SK-N-SH treated with all-trans-retinoic acid at 6 μM for 48 hours (cell line): ENCODE data around the gene C5AR1.
"Not testable (repeated sequence)": the region's sequence is repeated elsewhere in the genome, so short reads cannot be mapped to it uniquely, and the experiment has no call there.

Experiments used
- ATAC-seq: fragments of 200-7000 bp; cut with Tn5 transposase; 3 replicates; pipeline ENCODE4 v1.9.1; 2020; ENCODE audit warnings: mild to moderate bottlenecking, moderate library complexity
- ARNTL ChIP-seq: fragments of 450-650 bp; formaldehyde crosslinking; IDR thresholded peaks from 2 replicates; pipeline ENCODE4 v1.5.0; 2020; ENCODE audit warnings: low read depth, mild to moderate bottlenecking, moderate library complexity, borderline replicate concordance
- CSDC2 ChIP-seq: fragments of 250-450 bp; sonication (Bioruptor Pico); IDR thresholded peaks from 2 replicates; pipeline ENCODE4 v1.5.0; 2020; ENCODE audit warnings: mild to moderate bottlenecking, moderate library complexity
- GLIS3 ChIP-seq: fragments of 250-450 bp; sonication (Bioruptor Pico); IDR thresholded peaks from 2 replicates; pipeline ENCODE4 v1.5.0; 2020; ENCODE audit warnings: mild to moderate bottlenecking, moderate library complexity
- ISL1 ChIP-seq: fragments of 250-450 bp; sonication (Bioruptor Pico); IDR thresholded peaks from 2 replicates; pipeline ENCODE4 v2.1.2; 2022; ENCODE audit warnings: mild to moderate bottlenecking, moderate library complexity
- OSR1 ChIP-seq: fragments of 250-450 bp; sonication (Bioruptor Pico); IDR thresholded peaks from 2 replicates; pipeline ENCODE4 v1.8.0; 2022; ENCODE audit warnings: moderate library complexity, mild to moderate bottlenecking, inconsistent platforms
- PATZ1 ChIP-seq: fragments of 250-450 bp; sonication (Bioruptor Pico); IDR thresholded peaks from 2 replicates; pipeline ENCODE4 v1.8.0; 2020; ENCODE audit warnings: mild to moderate bottlenecking, moderate library complexity, borderline replicate concordance
- PPARA ChIP-seq: fragments of 250-450 bp; sonication (Bioruptor Pico); IDR thresholded peaks from 2 replicates; pipeline ENCODE4 v1.5.0; 2020; ENCODE audit warnings: mild to moderate bottlenecking, borderline replicate concordance
- RARB ChIP-seq: fragments of 250-450 bp; sonication (Bioruptor Pico); IDR thresholded peaks from 2 replicates; pipeline ENCODE4 v1.8.0; 2021; ENCODE audit warnings: mild to moderate bottlenecking, moderate library complexity
- TCF4 ChIP-seq: fragments of 250-450 bp; sonication (Bioruptor Pico); IDR thresholded peaks from 2 replicates; pipeline ENCODE4 v1.8.0; 2021; ENCODE audit warnings: mild to moderate bottlenecking, moderate library complexity, borderline replicate concordance
- TOX ChIP-seq: fragments of 250-450 bp; sonication (Bioruptor Pico); IDR thresholded peaks from 2 replicates; pipeline ENCODE4 v1.8.0; 2021; ENCODE audit warnings: mild to moderate bottlenecking, moderate library complexity, borderline replicate concordance
- TSHZ2 ChIP-seq: fragments of 250-450 bp; sonication (Bioruptor Pico); IDR thresholded peaks from 2 replicates; pipeline ENCODE4 v1.5.0; 2020; ENCODE audit warnings: mild to moderate bottlenecking, moderate library complexity
- ZC3H10 ChIP-seq: fragments of 250-450 bp; sonication (Bioruptor Pico); IDR thresholded peaks from 2 replicates; pipeline ENCODE4 v1.5.1; 2021; ENCODE audit warnings: mild to moderate bottlenecking, moderate library complexity
- ZFP3 ChIP-seq: fragments of 250-450 bp; sonication (Bioruptor Pico); IDR thresholded peaks from 2 replicates; pipeline ENCODE4 v1.5.0; 2020; ENCODE audit warnings: mild to moderate bottlenecking, moderate library complexity
- ZFP30 ChIP-seq: fragments of 450-650 bp; formaldehyde crosslinking; IDR thresholded peaks from 2 replicates; pipeline ENCODE4 v1.5.0; 2022; ENCODE audit warnings: mild to moderate bottlenecking, moderate library complexity
- ZNF70 ChIP-seq: fragments of 450-650 bp; formaldehyde crosslinking; IDR thresholded peaks from 2 replicates; pipeline ENCODE4 v1.5.0; 2020; ENCODE audit warnings: mild to moderate bottlenecking, moderate library complexity
- ZNF8 ChIP-seq: fragments of 450-650 bp; formaldehyde crosslinking; IDR thresholded peaks from 2 replicates; pipeline ENCODE4 v1.5.0; 2020; ENCODE audit warnings: mild to moderate bottlenecking, moderate library complexity
- TF ChIP-seq, protein P1 (sequence below): fragments of 250-450 bp; sonication (Bioruptor Pico); IDR thresholded peaks from 2 replicates; pipeline ENCODE4 v1.8.0; 2021; ENCODE audit warnings: low read depth, mild to moderate bottlenecking, moderate library complexity, borderline replicate concordance
- TF ChIP-seq, protein P2 (sequence below): fragments of 250-450 bp; sonication (Bioruptor Pico); IDR thresholded peaks from 2 replicates; pipeline ENCODE4 v1.5.1; 2021; ENCODE audit warnings: mild to moderate bottlenecking, moderate library complexity
- TF ChIP-seq, protein P3 (sequence below): fragments of 250-450 bp; sonication (Bioruptor Pico); IDR thresholded peaks from 2 replicates; pipeline ENCODE4 v1.5.1; 2020; ENCODE audit warnings: low read depth, mild to moderate bottlenecking, moderate library complexity

The C5AR1 gene

GRCh38 chr19:47284324-47284899 lies 25.2 kb upstream of the C5AR1 start:
- TF ChIP-seq ARNTL: no peak
- TF ChIP-seq ZFP30 (CRISPR knock-in tag): no peak
- no peak for TF ChIP-seq ZNF8 (CRISPR knock-in tag)
- no peak for TF ChIP-seq TSHZ2 (CRISPR knock-in tag)
- no peak for TF ChIP-seq ZNF70
- no peak for TF ChIP-seq PATZ1 (CRISPR knock-in tag)
- TF ChIP-seq, protein P1, sequence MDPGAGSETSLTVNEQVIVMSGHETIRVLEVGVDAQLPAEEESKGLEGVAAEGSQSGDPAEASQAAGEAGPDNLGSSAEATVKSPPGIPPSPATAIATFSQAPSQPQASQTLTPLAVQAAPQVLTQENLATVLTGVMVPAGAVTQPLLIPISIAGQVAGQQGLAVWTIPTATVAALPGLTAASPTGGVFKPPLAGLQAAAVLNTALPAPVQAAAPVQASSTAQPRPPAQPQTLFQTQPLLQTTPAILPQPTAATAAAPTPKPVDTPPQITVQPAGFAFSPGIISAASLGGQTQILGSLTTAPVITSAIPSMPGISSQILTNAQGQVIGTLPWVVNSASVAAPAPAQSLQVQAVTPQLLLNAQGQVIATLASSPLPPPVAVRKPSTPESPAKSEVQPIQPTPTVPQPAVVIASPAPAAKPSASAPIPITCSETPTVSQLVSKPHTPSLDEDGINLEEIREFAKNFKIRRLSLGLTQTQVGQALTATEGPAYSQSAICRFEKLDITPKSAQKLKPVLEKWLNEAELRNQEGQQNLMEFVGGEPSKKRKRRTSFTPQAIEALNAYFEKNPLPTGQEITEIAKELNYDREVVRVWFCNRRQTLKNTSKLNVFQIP (CRISPR knock-in tag): no peak
- no peak for TF ChIP-seq ZC3H10 (CRISPR knock-in tag)
- TF ChIP-seq TCF4 (CRISPR knock-in tag): no peak
- TF ChIP-seq PPARA (CRISPR knock-in tag): no peak
- no peak for TF ChIP-seq TOX
- no peak for TF ChIP-seq GLIS3 (CRISPR knock-in tag)
- no peak for TF ChIP-seq RARB (CRISPR knock-in tag)
- ATAC-seq: peak; percentile 58

GRCh38 chr19:47296036-47296435 lies 13.6 kb upstream of the C5AR1 start:
- peak; percentile 97 for ATAC-seq
- no peak for TF ChIP-seq ZNF70
- no peak for TF ChIP-seq TOX
- TF ChIP-seq, protein P2, sequence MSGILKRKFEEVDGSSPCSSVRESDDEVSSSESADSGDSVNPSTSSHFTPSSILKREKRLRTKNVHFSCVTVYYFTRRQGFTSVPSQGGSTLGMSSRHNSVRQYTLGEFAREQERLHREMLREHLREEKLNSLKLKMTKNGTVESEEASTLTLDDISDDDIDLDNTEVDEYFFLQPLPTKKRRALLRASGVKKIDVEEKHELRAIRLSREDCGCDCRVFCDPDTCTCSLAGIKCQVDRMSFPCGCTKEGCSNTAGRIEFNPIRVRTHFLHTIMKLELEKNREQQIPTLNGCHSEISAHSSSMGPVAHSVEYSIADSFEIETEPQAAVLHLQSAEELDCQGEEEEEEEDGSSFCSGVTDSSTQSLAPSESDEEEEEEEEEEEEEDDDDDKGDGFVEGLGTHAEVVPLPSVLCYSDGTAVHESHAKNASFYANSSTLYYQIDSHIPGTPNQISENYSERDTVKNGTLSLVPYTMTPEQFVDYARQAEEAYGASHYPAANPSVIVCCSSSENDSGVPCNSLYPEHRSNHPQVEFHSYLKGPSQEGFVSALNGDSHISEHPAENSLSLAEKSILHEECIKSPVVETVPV (CRISPR knock-in tag): no peak
- no peak for TF ChIP-seq TSHZ2 (CRISPR knock-in tag)
- TF ChIP-seq PATZ1 (CRISPR knock-in tag): no peak
- TF ChIP-seq, protein P1 (CRISPR knock-in tag): no peak
- no peak for TF ChIP-seq ZC3H10 (CRISPR knock-in tag)
- TF ChIP-seq ZFP3: no peak
- TF ChIP-seq RARB (CRISPR knock-in tag): no peak
- TF ChIP-seq OSR1 (CRISPR knock-in tag): no peak
- TF ChIP-seq ISL1 (CRISPR knock-in tag): no peak
- TF ChIP-seq, protein P3, sequence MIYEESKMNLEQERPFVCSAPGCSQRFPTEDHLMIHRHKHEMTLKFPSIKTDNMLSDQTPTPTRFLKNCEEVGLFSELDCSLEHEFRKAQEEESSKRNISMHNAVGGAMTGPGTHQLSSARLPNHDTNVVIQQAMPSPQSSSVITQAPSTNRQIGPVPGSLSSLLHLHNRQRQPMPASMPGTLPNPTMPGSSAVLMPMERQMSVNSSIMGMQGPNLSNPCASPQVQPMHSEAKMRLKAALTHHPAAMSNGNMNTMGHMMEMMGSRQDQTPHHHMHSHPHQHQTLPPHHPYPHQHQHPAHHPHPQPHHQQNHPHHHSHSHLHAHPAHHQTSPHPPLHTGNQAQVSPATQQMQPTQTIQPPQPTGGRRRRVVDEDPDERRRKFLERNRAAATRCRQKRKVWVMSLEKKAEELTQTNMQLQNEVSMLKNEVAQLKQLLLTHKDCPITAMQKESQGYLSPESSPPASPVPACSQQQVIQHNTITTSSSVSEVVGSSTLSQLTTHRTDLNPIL (CRISPR knock-in tag): no peak
- TF ChIP-seq CSDC2: no peak
- TF ChIP-seq, all 23 proteins: peak for 0

DNA sequence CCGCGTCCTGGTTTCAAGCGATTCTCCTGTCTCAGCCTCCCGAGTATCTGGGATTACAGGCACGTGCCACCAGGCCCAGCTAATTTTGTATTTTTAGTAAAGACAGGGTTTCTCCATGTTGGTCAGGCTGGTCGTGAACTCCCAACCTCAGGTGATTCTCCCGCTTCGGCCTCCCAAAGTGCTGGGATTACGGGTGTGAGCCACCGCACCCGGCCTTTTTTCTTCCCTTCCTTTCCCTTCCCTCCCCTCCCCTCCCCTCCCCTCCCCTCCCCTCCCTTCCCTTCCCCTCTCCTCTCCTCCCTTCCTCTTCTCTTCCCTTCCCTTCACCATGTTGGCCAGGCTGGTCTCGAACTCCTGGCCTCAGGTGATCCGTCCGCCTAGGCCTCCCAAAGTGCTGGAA lies 8.8 kb upstream of the C5AR1 start:
- ATAC-seq: not testable (repeated sequence)
